ENCODE measurements around the gene PLPPR5. TPM values are rescaled to one million over a fixed set of nuclear protein-coding genes. Genes with fewer than 3 reads are reported as not detected.

Gene PLPPR5
- total and polyA plus RNA-seq, 2 donors (not counting 1 experiment from before 2014, with no cell fraction given), result under 0.01 to 0.25 TPM

GRCh38 chr1:98914547-98914946 is 90.1 kb downstream of the PLPPR5 start:
- no peak for DNase-seq (ENCODE audit: low read depth in 2 of 2)
- Histone ChIP-seq H3K4me1 (ENCODE audit: control insufficient read depth, extremely low read depth, insufficient read depth, low read length) (no peaks in the 10 kb centered on the region), H2AFZ (ENCODE audit: low read length) (no peak overlapping the region), H3K27me3 (ENCODE audit: control insufficient read depth, insufficient read depth, low read length) (no peaks in the 10 kb centered on the region), H3K4me3 (replicated peaks in 1 of 4; ENCODE audit: control extremely low read depth in 1 of 4, insufficient read depth in 1 of 4, low read depth in 3 of 4, low read length in 4 of 4) (no peak overlapping the region), H3K36me3 (ENCODE audit: control insufficient read depth, insufficient read depth, low read length) (no peaks in the 10 kb centered on the region), H3K27ac (ENCODE audit: insufficient read depth, low read length) (no peak overlapping the region), H3K9ac (ENCODE audit: insufficient read depth, low read length) (no peak overlapping the region), H4K20me1 (ENCODE audit: control insufficient read depth, extremely low read depth, insufficient read depth, low read length) (no peaks in the 10 kb centered on the region), H3K4me2 (ENCODE audit: extremely low read depth, insufficient read depth, low read length) (no peak overlapping the region), H3K79me2 (ENCODE audit: control insufficient read depth, insufficient read depth, low read length) (no peaks in the 10 kb centered on the region), H3K9me3 (ENCODE audit: control insufficient read depth, insufficient read depth, low read depth, low read length) (no peaks in the 10 kb centered on the region)
- TF ChIP-seq CTCF (conservative IDR thresholded peaks at IDR 0.05 in 1 of 2, IDR thresholded peaks at IDR 0.05 in 1 of 2; ENCODE audit: low read depth in 1 of 2, low read length in 2 of 2) (no peak), EZH2 (IDR thresholded peaks at IDR 0.05; ENCODE audit: low read length, missing control alignments) (no peak)

GRCh38 chr1:98910827-98911226 is 93.8 kb downstream of the PLPPR5 start:
- Histone ChIP-seq H3K79me2 (ENCODE audit: control insufficient read depth, insufficient read depth, low read length) (no peaks in the 10 kb centered on the region), H4K20me1 (ENCODE audit: control insufficient read depth, extremely low read depth, insufficient read depth, low read length) (no peaks in the 10 kb centered on the region), H3K9ac (ENCODE audit: insufficient read depth, low read length) (no peak overlapping the region), H3K27ac (ENCODE audit: insufficient read depth, low read length) (no peak overlapping the region), H2AFZ (ENCODE audit: low read length) (no peak overlapping the region), H3K4me1 (ENCODE audit: control insufficient read depth, extremely low read depth, insufficient read depth, low read length) (no peaks in the 10 kb centered on the region), H3K9me3 (ENCODE audit: control insufficient read depth, insufficient read depth, low read depth, low read length) (no peaks in the 10 kb centered on the region), H3K4me2 (ENCODE audit: extremely low read depth, insufficient read depth, low read length) (no peak overlapping the region), H3K4me3 (replicated peaks in 1 of 4; ENCODE audit: control extremely low read depth in 1 of 4, insufficient read depth in 1 of 4, low read depth in 3 of 4, low read length in 4 of 4) (no peak overlapping the region), H3K27me3 (ENCODE audit: control insufficient read depth, insufficient read depth, low read length) (no peaks in the 10 kb centered on the region), H3K36me3 (ENCODE audit: control insufficient read depth, insufficient read depth, low read length) (no peaks in the 10 kb centered on the region)
- DNase-seq (ENCODE audit: low read depth in 2 of 2), result no peak
- TF ChIP-seq EZH2 (IDR thresholded peaks at IDR 0.05; ENCODE audit: low read length, missing control alignments), result no peak
- no peak for TF ChIP-seq CTCF (conservative IDR thresholded peaks at IDR 0.05 in 1 of 2, IDR thresholded peaks at IDR 0.05 in 1 of 2; ENCODE audit: low read depth in 1 of 2, low read length in 2 of 2)

- no peaks in the 10 kb centered on the region for H3K4me1 ChIP-seq (ENCODE audit: control insufficient read depth, extremely low read depth, insufficient read depth, low read length)
- no peaks in the 10 kb centered on the region for H3K36me3 ChIP-seq (ENCODE audit: control insufficient read depth, insufficient read depth, low read length)
- no peak overlapping the region for H2AFZ ChIP-seq (ENCODE audit: low read length)
- DNase-seq (ENCODE audit: low read depth in 2 of 2), result no peak
- no peak overlapping the region for H3K4me2 ChIP-seq (ENCODE audit: extremely low read depth, insufficient read depth, low read length)
- no peak overlapping the region for H3K27ac ChIP-seq (ENCODE audit: insufficient read depth, low read length)
- H3K79me2 ChIP-seq (ENCODE audit: control insufficient read depth, insufficient read depth, low read length), result no peaks in the 10 kb centered on the region
- no peak overlapping the region for H3K4me3 ChIP-seq (replicated peaks in 1 of 4; ENCODE audit: control extremely low read depth in 1 of 4, insufficient read depth in 1 of 4, low read depth in 3 of 4, low read length in 4 of 4)
- H3K27me3 ChIP-seq (ENCODE audit: control insufficient read depth, insufficient read depth, low read length), result no peaks in the 10 kb centered on the region
- TF ChIP-seq EZH2 (IDR thresholded peaks at IDR 0.05; ENCODE audit: low read length, missing control alignments) (no peak), CTCF (conservative IDR thresholded peaks at IDR 0.05 in 1 of 2, IDR thresholded peaks at IDR 0.05 in 1 of 2; ENCODE audit: low read depth in 1 of 2, low read length in 2 of 2) (no peak)
- H4K20me1 ChIP-seq (ENCODE audit: control insufficient read depth, extremely low read depth, insufficient read depth, low read length), result no peaks in the 10 kb centered on the region
- H3K9me3 ChIP-seq (ENCODE audit: control insufficient read depth, insufficient read depth, low read depth, low read length), result no peaks in the 10 kb centered on the region
- no peak overlapping the region for H3K9ac ChIP-seq (ENCODE audit: insufficient read depth, low read length)
Measured at GRCh38 chr1:98908980-98909379, 95.7 kb downstream of the PLPPR5 start.
